ENCODE data around the gene PGAM2. TPM values are rescaled to one million over a fixed set of nuclear protein-coding genes. Genes with fewer than 3 reads are reported as not detected.

Gene PGAM2
- total RNA-seq, 1 experiment from 2014 or later, result 2.4 TPM

GRCh38 chr7:44063547-44063893 lies 1.8 kb downstream of the PGAM2 start:
- ChIA-PET POLR2A (interaction anchor here (0.7 to 1.7 kb wide), 2 partner anchors 38 to 60 kb away, joined by 4 read pairs; no protein-coding TSS in a partner anchor), CTCF (interaction anchor here (0.6 to 2.4 kb wide), 11 partner anchors 9 to 286 kb away, joined by 3 to 15 read pairs (median 5); partner anchors contain the start of gene DBNL)
- Mint-ChIP-seq H3K27ac (peak overlapping the region; percentile 84), H3K4me1 (peaks cover 32% of the 10 kb centered on the region), H3K4me3 (peak overlapping the region; percentile 56), H3K27me3 (ENCODE audit: low read depth) (peaks cover 20% of the 10 kb centered on the region), H3K36me3 (peaks cover 17% of the 10 kb centered on the region), H3K9me3 (no peaks in the 10 kb centered on the region)
- DNase-seq (ENCODE audit: low spot score), result peak; percentile 28
- ATAC-seq, result peak; percentile 11
- TF ChIP-seq TCF7 (CRISPR knock-in tag; IDR thresholded peaks at IDR 0.05; ENCODE audit: low read depth) (no peak), PREB (CRISPR knock-in tag; IDR thresholded peaks at IDR 0.05; ENCODE audit: borderline replicate concordance) (no peak), ERG (CRISPR knock-in tag; IDR thresholded peaks at IDR 0.05) (no peak), ATF2 (CRISPR knock-in tag; IDR thresholded peaks at IDR 0.05; ENCODE audit: borderline replicate concordance, low read depth) (no peak), ZBTB21 (CRISPR knock-in tag; IDR thresholded peaks at IDR 0.05; ENCODE audit: borderline replicate concordance) (no peak), ZNF425 (CRISPR knock-in tag; conservative IDR thresholded peaks at IDR 0.05) (no peak), TEAD1 (CRISPR knock-in tag; IDR thresholded peaks at IDR 0.05) (no peak), KAT7 (CRISPR knock-in tag; IDR thresholded peaks at IDR 0.05; ENCODE audit: borderline replicate concordance) (no peak), ZNF281 (CRISPR knock-in tag; IDR thresholded peaks at IDR 0.05) (no peak), NR3C1 (CRISPR knock-in tag; conservative IDR thresholded peaks at IDR 0.05; ENCODE audit: low read depth) (no peak), SP1 (CRISPR knock-in tag; conservative IDR thresholded peaks at IDR 0.05) (no peak), FOXJ3 (CRISPR knock-in tag; IDR thresholded peaks at IDR 0.05; ENCODE audit: borderline replicate concordance) (no peak), CBFB (CRISPR knock-in tag; IDR thresholded peaks at IDR 0.05; ENCODE audit: low read depth) (no peak), HMGXB4 (CRISPR knock-in tag; IDR thresholded peaks at IDR 0.05) (no peak), ELF4 (CRISPR knock-in tag; IDR thresholded peaks at IDR 0.05; ENCODE audit: low read depth) (no peak)

Measured in WTC11 (cell line).